ENCODE data around the gene PLOD1. TPM values are rescaled to one million over a fixed set of nuclear protein-coding genes. Genes with fewer than 3 reads are reported as not detected.

Gene PLOD1
- total RNA-seq, 1 donor from 2014 or later: 203 TPM

DNA sequence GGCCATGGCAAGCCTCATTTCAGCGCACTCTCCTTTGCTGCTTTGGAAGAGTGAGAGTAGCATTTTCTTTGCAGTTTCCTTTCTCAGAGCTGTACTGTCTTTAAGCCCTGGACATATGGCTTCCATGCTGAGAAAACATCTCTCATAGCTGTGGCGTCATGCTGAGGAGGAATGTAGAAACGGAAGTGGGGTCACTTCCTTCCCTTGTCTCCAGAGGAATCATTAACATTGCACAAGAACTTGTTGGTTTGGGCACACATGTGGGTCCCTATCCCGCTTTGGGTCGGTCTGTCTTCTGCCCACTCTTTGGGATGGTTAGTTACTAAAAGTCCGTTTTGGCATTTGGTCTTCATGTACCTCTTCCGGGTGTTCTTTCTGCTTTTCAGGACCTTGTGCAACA, 51.3 kb downstream of the PLOD1 start:
- TF ChIP-seq, protein P1, sequence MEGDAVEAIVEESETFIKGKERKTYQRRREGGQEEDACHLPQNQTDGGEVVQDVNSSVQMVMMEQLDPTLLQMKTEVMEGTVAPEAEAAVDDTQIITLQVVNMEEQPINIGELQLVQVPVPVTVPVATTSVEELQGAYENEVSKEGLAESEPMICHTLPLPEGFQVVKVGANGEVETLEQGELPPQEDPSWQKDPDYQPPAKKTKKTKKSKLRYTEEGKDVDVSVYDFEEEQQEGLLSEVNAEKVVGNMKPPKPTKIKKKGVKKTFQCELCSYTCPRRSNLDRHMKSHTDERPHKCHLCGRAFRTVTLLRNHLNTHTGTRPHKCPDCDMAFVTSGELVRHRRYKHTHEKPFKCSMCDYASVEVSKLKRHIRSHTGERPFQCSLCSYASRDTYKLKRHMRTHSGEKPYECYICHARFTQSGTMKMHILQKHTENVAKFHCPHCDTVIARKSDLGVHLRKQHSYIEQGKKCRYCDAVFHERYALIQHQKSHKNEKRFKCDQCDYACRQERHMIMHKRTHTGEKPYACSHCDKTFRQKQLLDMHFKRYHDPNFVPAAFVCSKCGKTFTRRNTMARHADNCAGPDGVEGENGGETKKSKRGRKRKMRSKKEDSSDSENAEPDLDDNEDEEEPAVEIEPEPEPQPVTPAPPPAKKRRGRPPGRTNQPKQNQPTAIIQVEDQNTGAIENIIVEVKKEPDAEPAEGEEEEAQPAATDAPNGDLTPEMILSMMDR (IDR thresholded peaks at IDR 0.05; ENCODE audit: unreplicated experiment): no peak
- no peaks in the 10 kb centered on the region for H3K9me3 Mint-ChIP-seq
- DNase-seq (ENCODE audit: low spot score in 2 of 2, unreplicated experiment in 2 of 2): no peak
- H3K27me3 Mint-ChIP-seq (ENCODE audit: low read depth): no peaks in the 10 kb centered on the region
- H3K27ac Mint-ChIP-seq: no peak overlapping the region
- peaks cover 20% of the 10 kb centered on the region for H3K4me1 Mint-ChIP-seq
- peaks cover 20% of the 10 kb centered on the region for H3K36me3 Mint-ChIP-seq
- H3K4me3 Mint-ChIP-seq: no peak overlapping the region

DNA sequence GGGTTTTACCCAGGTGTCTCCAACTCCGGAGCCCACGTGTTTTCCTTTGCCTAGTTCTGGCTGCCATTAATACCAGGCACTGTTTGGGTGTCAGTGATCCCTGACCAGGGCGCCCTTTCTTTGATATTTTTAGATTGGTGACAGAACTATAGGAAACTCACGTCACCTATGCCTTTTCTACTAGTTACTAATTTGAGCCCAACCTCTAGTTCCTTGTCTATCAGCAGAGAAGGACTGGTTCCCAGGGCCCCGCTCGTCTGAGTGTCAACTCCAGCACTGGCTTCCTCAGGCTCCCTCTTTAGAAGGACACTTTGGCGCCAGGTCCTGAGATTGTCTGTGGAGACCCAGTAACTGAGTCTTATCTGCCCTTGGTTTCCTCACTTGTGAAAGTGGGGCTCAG, 55.2 kb downstream of the PLOD1 start:
- Mint-ChIP-seq H3K27me3 (ENCODE audit: low read depth) (no peaks in the 10 kb centered on the region), H3K4me3 (no peak overlapping the region), H3K9me3 (no peaks in the 10 kb centered on the region), H3K36me3 (peaks cover 33% of the 10 kb centered on the region), H3K4me1 (no peaks in the 10 kb centered on the region), H3K27ac (no peak overlapping the region)
- TF ChIP-seq, protein P1 (IDR thresholded peaks at IDR 0.05; ENCODE audit: unreplicated experiment): no peak
- no peak for DNase-seq (ENCODE audit: low spot score in 2 of 2, unreplicated experiment in 2 of 2)

DNA sequence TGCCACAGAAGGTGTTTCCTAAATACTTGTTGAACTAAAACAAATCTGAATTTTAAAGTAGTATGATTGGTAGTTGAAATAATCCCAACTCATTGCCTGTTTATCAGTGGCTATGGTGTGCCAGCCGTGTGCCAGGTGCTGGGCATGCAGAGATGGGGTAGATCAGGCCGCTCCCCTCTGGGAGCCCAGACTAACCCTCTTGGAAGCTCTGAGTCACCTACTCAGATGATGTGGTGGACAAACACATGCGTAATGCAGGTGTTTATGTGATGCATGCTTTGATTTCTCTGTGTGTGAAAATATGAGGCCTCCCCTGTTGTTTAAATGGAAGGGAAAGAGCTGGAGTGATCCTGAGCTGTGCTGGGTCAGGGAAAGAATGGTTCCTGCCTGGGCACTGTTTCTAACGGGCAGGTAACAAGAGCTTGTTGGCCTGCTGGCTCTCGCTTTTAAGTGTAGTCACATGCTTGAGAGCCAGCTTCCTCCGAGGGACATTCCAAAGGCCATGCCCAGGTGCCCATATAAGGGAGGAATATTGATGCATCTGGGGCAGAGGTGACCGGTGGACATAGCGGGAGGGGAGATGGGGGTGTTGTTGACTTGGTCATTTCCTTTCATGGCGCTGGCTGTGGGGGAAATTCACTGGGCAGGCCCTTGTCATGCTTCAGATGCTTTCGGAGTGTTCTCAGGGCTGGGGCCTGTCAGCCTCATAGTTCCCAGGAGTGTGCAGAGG, 56.0 kb downstream of the PLOD1 start:
- no peaks in the 10 kb centered on the region for H3K4me1 Mint-ChIP-seq
- peaks cover 34% of the 10 kb centered on the region for H3K36me3 Mint-ChIP-seq
- H3K27me3 Mint-ChIP-seq (ENCODE audit: low read depth): no peaks in the 10 kb centered on the region
- DNase-seq (ENCODE audit: low spot score in 2 of 2, unreplicated experiment in 2 of 2): no peak
- TF ChIP-seq, protein P1 (IDR thresholded peaks at IDR 0.05; ENCODE audit: unreplicated experiment): no peak
- H3K4me3 Mint-ChIP-seq: no peak overlapping the region
- H3K9me3 Mint-ChIP-seq: no peaks in the 10 kb centered on the region
- H3K27ac Mint-ChIP-seq: no peak overlapping the region

DNA sequence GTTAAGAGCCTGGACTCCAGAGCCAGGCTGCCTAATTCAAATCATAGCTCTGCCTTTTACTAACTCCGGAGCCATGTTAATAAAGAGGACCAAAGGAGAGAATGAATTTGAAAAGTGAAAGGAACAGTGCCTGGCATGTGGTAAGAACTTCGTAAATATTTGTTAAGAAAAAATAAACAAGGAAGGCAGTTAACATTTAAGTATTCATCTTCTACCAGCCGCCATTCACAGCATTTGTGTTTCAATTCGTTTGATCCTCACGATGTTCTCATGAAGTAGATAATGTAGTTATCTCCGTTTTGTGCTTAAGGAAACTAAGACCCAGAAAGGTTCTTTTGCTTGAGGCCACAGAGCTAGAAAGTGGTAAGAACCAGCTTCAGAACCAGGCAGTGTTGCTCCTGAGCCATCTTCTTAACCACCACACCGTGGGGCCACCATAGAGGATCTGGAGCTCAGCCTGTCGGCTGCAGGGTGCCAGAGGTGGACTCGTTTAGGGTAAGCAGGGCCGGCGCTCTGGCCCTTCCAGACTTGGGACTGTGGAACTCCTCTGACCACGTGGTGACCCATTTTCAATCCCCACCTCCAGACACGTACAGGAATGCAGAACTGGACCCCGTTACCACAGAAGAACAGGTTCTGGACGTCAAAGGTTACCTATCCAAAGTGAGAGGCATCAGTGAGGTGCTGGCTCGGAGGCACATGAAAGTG, 57.6 kb downstream of the PLOD1 start:
- H3K4me1 Mint-ChIP-seq: no peaks in the 10 kb centered on the region
- no peaks in the 10 kb centered on the region for H3K9me3 Mint-ChIP-seq
- H3K4me3 Mint-ChIP-seq: no peak overlapping the region
- no peaks in the 10 kb centered on the region for H3K27me3 Mint-ChIP-seq (ENCODE audit: low read depth)
- no peak for DNase-seq (ENCODE audit: low spot score in 2 of 2, unreplicated experiment in 2 of 2)
- H3K27ac Mint-ChIP-seq: no peak overlapping the region
- TF ChIP-seq, protein P1 (IDR thresholded peaks at IDR 0.05; ENCODE audit: unreplicated experiment): no peak
- peaks cover 28% of the 10 kb centered on the region for H3K36me3 Mint-ChIP-seq

DNA sequence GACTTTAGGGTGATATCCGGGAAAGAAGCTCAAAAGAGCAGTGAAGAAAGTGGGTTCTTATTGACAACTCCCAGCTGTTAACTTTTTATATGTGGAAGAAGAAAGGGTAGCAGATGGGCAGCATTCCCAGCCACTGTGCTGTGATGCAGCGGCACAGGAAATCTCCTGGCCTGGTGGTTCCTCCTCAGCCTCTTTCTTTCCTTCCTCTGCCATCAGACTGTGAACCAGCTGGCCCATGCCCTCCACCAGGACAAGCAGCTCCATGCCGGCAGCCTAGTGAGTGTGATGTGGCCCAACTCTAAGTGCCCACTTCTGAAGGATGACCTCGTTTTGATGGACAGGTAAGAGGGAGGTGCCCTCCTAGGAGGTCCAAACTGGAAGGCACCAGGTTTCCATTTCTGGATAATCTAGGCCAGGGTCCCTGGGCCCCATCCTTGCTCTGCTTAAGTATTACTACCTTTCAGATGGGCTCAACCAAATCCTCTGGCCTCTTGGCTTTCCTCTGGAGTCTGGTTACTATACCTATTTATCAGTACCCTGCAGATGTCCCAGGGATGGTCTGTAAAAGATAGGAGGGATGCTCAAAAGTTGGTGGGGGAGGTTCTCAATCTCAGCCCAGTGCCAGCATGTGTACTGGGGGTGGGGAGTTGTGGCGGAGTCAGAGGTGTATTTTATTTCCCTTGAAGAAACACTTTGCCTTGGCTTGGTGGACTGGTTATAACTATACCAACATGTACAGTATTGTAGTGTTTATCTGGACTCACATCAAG, 62.7 kb downstream of the PLOD1 start:
- H3K27ac Mint-ChIP-seq: no peak overlapping the region
- TF ChIP-seq, protein P1 (IDR thresholded peaks at IDR 0.05; ENCODE audit: unreplicated experiment): no peak
- H3K9me3 Mint-ChIP-seq: no peaks in the 10 kb centered on the region
- H3K4me3 Mint-ChIP-seq: no peak overlapping the region
- peaks cover 31% of the 10 kb centered on the region for H3K36me3 Mint-ChIP-seq
- H3K4me1 Mint-ChIP-seq: no peaks in the 10 kb centered on the region
- H3K27me3 Mint-ChIP-seq (ENCODE audit: low read depth): no peaks in the 10 kb centered on the region
- DNase-seq (ENCODE audit: low spot score in 2 of 2, unreplicated experiment in 2 of 2): no peak
